Fibroblast of skin of left biceps (primary cell): ENCODE measurements around the gene P2RX2.
"Not testable (repeated sequence)": the region's sequence is repeated elsewhere in the genome, so short reads cannot be mapped to it uniquely, and the experiment has no call there.

Source experiments
- DNase-seq, 2 experiments: peaks; one replicate each; pipeline ENCODE4 v3.0.0-alpha.2; 2013; ENCODE audit warnings: low read depth in 2 of 2

P2RX2 gene

DNA sequence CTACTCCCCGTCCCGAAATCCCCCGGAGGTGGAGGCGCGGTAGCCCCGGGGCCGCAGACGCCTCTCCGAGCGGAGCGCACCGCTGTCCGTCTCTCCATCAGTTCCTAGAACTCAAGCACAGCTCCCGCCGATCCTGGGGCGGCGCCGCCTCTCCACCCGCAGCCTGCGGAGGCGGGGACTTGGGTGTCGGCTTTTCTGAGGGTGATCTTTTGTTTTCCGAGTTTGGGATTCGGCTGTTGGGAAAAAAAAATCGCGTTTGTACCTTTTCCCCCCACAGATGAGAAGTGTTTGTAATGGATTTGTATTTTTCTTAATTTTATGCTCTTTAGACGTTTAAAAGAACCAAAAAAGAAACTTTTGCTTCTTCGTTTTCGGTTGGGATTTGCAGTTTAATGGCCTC lies 34.8 kb upstream of the P2RX2 start:
- no peak for DNase-seq

DNA sequence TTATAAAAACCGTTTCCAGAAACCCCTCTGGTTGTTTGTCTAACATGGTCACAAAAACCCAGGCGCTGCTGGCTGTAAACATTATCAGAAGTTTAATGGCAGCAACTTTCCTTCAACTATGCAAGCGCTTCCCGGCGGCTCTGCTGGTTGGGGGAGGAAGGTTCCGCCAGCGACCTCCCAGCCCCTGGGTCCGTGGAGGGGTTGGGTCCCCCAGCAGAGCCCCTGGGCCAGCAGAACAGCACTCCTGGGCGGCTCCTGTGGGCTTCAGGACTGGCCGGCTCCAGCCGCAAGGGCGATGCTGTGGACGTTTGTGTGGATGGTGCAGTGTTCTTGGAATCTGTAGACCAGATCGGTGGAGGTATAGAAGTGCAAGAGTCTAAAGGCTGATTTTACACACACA lies 34.1 kb upstream of the P2RX2 start:
- DNase-seq: no peak

DNA sequence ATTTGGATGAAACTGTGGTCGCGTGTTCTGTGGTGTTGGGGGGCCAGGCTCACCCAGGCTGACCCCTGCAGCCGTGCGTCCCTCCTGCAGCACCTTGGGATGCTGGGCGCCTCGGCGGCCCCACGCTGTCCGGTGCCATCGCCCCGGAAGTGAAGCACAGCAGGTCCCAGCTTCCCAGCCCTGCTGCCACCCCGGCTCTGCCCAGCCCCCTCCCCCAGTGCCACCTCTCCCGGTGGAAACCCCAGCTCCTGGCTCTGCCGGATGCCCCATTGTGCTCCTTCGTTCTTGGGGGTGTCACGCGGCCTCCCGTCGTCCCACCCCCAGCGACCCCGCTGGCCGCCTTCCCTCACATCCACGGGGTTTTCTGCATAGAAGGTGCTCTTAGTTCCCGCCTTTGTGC lies 33.4 kb upstream of the P2RX2 start:
- no peak for DNase-seq

DNA sequence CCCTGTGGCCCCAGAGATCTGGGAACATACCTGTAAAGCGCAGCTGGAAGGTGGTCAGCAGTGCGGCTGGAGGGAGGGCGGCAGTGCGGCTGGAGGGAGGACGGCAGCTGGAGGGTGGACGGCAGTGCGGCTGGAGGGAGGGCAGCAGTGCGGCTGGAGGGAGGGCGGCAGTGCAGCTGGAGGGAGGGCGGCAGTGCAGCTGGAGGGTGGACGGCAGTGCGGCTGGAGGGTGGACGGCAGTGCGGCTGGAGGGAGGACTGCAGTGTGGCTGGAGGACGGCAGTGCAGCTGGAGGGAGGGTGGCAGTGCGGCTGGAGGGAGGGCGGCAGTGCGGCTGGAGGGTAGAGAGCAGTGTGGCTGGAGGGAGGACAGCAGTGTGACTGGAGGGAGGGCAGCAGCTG lies 31.6 kb upstream of the P2RX2 start:
- no peak for DNase-seq

DNA sequence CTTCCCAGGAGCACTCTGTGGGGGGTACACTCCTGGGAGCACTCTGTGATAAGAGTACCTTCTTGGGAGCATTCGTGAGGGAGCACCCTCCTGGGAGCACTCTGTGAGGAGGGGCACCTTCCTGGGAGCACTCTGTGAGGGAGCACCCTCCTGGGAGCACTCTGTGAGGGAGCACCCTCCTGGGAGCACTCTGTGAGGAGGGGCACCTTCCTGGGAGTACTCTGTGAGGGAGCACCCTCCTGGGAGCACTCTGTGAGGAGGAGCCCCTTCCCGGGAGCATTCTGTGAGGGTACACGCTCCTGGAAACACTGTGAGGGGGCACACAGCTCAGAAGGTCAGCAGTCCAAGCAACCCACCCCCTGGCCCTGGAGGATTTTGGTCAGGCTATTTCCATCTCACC lies 30.8 kb upstream of the P2RX2 start:
- no peak for DNase-seq

DNA sequence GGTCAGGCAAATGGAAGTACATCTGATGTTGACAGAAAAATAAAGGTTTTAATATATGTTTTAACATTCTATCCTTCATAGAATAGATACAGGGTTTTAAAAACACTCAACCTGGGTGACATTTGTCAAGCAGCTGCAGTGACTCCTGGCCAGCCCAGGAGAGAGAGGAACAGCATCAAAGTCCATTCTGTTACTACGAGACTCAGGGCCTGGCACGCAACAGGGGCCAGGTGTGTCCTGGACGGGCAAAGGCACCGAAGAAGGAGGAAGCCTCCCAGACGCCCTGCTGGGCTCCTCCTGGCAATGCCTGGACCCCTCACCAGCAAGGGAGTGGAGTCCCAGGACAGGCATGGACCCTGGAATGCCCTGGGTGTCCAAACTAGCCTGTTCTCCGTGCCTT lies 30.3 kb upstream of the P2RX2 start:
- no peak for DNase-seq

DNA sequence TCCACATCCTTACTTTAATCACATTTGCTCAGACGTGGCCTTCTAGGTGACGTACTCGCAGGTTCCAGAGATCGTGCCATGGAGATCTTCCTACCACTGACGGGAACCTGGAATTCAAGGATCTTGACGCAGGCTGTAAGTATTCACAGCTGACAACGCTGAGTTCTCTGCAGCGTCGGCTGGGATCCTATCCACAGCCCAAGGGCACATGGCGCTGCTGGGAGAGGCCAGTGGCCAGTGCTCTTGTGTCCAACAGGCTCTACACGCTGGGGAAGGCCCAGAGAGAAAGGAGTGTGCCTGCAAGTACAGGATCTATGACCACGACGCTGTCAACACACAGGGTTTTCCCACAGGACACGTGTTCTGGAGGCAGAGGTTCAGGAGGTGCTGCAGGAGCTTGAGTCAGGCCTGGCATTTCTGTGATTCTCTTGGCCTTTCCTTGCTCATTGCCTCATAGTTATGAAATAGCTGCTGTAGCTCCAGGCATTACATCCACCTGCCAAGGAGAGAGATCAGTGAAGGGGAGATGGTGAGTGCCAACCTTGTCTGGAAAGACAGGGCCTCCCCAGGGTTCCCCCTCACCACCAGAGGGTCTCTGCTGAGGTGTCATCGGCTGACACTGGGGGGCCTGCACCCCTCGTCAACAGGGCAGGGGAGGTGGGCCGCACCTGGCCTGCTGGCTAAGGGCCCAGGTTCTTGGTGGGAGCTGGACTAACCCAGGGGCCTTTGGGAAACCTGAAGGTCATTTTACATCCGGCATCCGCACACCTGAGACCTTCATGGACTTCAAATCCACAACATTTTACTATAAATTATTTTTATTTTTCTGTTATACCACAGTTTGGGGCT lies 29.5 kb upstream of the P2RX2 start:
- DNase-seq: no peak

DNA sequence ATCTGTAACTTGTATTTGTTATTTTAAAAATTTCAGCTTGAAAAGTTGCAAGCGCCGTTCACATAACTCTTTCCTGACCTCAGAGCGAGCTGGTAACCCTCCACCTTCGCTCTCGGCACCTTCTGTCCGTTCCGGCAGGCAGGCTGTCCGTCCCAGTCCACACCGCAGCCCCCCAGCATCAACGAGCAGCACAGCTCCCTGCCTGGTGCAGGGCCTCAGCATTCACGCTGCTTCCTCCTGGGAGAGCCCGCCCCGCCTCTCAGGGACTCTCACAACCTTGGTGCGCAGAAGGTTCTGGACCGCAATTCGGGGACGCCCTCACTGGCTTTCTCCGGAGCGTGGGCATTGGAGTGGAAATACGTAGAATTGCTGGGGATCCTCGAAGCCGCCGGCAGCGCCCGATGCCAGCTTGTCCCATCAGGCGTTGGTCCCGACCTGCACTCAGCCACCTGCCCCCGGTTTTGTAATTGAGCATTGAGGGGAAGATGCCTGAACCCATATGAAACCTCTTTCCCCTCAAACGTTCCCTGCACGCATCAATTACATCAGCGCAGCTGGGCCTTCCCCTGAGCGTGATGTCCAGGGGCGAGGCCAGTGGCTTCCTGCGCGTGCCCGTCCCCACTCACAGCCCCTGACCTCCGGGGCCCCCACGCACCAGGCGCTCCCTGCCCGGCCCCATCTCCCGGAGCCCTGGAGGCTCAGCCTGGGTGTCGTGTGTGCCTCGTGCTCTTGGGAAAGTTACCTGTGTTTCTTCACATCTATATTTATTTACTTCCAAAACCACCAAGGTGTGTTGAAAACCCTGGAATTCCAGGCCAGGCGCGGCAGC lies 27.3 kb upstream of the P2RX2 start:
- no peak for DNase-seq

DNA sequence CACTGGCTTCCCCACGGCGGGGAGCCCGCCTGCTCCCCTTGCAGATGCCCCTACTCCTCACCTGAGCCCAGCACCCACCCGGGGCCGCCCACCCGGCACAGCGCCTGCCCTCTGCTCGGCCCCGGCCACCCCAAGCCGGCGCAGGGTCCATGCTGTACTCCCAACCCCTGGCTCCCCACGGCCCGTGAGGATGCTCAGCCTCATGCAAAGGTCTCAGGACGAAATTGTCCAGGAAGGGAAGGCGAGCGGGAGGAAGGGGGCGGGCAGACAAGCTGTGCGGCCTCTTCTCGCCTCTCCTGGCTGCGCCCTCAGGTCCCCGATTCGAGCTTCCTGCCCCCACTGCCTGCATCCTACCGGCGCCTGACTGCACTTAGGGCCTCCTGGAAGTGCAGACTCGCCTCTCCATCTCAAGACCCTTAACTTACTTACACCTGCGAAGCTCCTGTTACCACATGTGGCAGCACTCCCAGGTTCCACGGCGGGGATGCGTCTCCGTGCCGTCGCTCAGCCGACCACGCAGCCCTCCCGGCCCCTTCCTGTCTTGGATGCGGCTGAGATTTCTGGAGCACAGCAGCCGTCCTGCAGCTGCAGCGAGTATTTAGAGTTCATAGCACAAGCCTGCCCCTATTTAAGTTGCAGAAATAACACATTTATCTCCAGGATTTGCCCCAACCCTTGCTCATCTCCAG lies 26.1 kb upstream of the P2RX2 start:
- DNase-seq: no peak

DNA sequence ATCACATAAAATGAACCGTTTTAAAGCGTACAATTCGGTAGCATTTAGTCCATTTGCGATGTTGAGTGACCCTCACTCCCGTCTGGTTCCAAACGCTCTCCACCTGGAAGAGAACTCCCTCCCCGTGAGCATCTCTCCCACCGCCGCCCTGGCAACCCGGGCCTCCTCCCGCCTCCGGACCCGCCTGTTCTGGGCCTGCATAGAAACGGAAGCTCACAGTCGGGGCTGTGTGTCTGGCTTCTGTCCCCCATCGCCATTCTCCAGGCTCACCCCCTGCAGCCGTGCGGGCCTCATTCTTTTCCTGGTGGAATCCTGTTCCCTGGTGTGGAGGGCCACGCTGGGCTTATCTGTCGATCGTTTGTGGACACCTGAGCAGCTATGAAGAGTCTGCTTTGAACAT lies 25.5 kb upstream of the P2RX2 start:
- no peak for DNase-seq

DNA sequence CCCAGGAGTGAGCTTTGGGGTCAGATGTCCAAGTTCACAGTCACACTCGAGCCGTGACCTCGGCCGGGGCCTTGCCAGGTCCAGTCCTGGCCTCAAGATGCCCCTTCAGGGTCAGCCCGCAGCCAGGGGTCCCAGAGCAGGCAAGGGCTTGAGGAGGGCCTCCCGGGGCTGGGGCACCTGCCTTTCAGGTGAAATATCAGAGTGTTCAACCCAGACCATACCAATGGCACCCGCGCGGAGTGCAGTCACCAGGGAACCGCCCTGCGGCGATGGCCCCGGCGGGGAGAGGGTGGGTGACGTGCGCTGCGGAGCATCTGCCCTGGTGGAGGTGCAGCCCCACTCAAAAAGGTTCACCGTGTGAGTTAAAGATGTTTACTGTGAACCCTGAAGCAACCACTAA lies 25.1 kb upstream of the P2RX2 start:
- DNase-seq: no peak

DNA sequence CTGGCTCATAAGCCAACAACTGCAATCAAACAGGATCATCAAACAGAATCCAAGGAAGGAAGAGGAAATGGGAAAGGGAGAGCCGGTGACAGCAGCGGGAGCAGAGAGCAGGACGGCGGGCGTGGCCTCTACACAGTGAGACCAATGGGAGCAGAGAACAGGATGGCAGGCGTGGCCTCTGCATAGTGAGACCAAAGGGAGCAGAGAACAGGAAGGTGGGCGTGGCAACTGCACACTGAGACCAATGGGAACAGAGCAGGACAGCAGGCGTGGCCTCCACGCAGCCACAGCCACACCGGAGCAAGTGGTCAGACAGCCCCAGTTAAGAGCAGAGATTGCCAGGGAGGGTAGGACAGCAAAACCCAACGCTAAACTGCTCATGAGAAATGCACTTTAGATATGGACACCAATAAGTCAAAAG lies 24.6 kb upstream of the P2RX2 start:
- peak; percentile 54 to 57 for DNase-seq

DNA sequence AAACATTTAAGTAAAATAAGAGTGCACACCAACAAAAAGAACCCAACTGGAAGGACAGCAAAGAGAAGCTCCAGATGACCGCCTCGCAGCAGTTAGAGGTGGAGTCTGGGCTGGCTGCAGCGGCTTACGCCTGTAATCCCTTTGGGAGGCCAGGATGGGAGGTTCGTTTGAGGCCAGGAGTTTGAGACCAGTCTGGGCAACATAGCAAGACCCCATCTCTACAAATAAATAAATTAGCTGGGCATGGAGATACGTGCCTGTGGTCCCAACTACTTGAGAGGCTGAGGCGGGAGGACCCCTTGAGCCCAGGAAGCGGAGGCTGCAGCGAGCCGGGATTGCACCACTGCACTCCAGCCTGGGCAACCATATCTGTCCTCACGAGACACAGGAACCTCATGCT lies 23.4 kb upstream of the P2RX2 start:
- DNase-seq: no peak

DNA sequence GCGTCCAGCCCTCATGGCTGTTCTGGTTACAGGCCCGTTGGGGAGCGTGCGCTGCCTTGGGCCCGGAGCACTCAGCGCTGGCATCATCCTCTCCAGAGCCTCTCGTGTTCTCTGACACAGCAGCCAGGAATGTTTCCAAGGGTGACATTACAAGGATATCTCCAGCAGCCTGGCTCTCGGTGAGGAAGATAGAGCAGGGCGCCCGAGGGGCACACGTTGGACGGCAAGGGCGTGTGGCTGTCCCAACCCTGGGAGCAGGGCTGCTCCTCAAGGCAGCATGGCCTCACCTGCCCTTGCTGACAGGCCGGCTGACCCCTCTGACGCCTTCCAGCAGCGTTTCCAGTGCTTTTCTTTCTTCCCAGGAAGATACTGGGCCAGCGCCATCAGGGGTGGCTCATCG lies 22.6 kb upstream of the P2RX2 start:
- DNase-seq: no peak

DNA sequence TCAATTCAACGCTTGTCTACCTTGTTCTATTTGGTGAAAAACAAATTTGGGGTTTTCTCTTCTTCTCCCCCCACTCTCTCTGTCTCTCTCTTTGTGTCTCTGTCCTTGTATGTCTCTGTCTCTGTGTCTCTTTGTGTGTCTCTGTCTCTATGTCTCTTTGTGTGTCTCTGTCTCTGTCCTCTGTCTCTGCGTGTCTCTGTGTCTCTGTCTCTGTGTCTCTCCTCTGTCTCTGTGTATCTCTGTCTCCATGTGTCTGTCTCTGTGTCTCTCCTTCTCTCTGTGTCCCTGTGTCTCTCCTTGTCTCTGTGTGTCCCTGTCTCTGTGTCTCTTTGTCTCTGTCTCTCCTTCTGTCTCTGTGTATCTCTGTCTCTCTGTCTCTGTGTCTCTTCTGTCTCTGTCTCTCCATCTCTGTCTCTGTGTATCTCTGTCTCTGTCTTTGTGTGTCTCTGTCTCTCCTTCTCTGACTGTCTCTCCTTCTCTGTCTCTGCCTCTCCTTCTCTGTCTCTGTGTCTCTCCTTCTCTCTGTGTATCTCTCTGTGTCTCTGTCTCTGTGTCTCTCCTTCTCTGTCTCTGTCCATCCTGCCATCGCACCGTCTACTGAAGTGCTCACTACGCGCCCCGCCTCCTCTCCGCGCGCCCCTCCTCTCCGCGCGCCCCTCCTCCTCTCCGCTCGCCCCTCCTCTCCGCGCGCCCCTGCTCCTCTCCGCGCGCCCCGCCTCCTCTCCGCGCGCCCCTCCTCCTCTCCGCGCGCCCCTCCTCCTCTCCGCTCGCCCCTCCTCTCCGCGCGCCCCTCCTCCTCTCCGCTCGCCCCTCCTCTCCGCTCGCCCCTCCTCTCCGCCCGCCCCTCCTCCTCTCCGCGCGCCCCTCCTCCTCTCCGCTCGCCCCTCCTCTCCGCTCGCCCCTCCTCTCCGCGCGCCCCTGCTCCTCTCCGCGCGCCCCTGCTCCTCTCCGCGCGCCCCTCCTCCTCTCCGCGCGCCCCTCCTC lies 21.0 kb upstream of the P2RX2 start:
- DNase-seq: peak; percentile 59 to 66

DNA sequence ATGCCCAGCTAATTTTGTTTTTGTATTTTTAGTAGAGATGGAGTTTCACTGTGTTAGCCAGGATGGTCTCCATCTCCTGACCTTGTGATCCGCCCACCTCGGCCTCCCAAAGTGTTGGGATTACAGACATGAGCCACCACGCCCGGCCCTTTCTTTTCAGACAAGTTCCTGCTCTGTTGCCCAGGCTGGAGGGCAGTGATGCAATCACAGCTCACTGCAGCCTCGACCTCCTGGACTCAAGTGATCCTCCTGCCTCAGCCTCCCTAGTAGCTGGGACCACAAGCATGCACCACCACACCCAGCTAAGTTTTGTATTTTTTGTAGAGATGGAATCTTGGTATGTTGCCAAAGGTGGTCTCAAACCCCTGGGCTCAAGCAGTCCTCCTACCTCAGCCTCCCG lies 19.1 kb upstream of the P2RX2 start:
- DNase-seq: not testable (repeated sequence)

DNA sequence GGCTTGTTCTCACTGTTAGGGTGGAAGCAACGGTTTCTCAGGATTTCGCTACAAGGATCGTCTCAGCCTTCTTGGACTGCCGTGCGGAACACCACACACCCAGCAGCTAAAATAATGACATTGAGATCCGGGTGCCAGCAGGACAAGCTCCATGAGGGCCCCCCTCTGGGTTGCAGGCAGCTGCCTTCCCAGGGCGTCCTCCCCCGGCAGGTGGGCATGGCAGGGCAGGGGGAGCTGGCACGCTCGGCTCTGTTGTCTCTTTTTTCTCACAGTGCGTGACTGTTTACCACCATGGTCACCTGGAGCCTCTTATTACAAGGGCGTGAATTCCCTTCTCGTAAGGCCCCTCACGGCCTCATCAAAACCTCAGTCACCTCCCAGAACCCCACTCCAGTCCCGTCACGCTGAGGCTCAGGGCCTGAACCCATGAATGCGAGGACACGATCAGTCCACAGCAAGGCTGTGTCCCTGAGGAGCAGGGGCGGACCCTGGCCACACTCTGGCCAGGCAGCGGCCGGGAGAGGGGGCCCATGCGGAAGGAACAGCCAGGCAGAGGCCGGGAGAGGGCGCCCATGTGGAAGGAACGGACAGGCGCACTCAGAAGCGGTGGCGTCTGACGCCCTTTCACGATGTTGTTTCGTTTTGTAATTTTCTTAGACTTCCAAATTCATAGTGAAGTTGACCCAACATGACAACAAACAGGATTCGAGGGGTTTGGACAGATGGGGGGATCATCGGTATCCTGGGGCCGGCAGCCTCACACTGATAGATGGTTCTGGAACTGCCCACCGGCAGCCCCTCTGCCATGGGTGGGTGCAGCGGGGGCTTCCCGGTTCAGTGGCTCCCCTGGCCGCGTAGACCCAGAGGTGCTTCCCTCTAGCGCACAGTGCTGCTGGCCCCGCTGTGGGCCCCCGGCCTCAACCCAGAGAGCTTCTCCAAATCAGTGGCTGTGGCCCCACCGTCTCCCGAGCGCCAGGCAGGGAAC lies 18.2 kb upstream of the P2RX2 start:
- peak in 1 of 2 experiments; percentile 24 for DNase-seq

DNA sequence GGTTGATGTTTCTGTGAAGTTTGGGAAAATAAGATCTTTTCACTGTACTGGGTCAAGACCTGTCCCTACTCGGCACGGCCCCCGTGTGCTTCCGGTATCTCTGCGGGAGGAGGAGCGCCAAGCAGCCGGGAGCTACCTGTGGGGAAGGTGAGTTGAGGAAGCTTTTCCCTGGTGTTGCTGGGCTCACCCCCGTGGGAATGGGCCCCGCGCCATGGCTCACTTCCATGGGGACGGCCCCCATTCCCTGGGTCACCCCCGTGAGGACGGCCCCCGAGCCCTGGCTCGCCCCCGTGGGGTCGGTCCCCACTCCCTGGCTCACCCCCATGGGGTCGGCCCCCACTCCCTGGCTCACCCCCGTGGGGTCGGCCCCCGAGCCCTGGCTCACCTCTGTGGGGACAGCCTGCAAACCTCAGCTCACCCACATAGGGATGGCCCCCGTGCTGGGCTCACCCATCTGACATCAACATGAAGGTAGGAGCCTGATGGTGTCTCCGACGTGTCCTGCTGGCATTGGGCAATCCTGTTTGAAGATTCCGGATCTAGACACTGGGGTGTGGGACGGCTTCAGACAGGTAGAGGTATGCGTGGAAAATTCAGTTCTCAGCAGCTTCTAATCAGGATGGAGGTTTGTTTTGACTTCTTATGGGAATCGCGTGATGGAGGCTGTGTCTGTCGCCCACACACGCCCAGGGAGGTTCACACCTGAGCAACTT lies 17.2 kb upstream of the P2RX2 start:
- no peak for DNase-seq

DNA sequence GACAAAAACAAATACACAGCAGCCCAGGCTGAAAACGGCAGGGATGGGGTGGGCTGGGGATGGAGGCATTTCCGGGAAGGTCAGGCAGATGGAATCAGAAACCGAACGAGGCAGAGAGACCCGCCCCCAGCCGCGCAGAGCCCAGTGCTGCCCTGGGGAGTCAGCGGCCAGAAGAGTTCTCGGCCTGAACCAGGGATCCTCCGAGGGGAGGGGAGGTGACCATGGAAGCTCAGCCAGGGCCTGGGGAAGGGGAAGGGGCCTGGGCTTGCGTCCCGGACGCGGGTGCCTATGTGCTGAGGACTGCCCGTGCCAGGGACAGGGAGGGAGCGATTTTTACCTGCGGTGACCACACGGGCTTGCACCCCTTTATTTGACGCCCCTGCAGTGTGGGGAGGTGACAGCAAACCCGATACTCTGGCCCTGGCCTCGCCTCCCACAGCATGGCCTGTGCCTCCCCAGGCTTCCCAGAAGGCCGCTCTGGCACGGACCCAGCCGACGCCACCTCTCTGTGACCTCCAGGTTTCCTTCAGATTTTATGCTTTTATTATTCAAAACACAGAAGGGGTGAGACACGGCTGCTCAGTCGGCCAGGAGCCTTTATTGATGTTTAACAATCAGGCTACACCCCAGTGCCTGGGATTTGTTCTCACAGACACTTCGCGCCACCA lies 15.9 kb upstream of the P2RX2 start:
- DNase-seq: no peak
